Smooth muscle cell (in vitro differentiated cells): Measurements from ENCODE around the gene ANKHD1. TPM values are rescaled to one million over a fixed set of nuclear protein-coding genes. Genes with fewer than 3 reads are reported as not detected.

Experiments used
- DNase-seq: peaks from one replicate; lab custom pipeline; 2025; ENCODE audit not compliant: unreplicated experiment; lab: John Stamatoyannopoulos, UW
- H2AFZ ChIP-seq: fragments of 200-600 bp; sonication (generic); 2 replicates; pipeline ENCODE4 v1.6.0; 2016; ENCODE audit warnings: antibody characterized with exemption, low read depth, mild to moderate bottlenecking
- H3F3A ChIP-seq: fragments of 200-600 bp; sonication (generic); 2 replicates; pipeline ENCODE4 v1.6.0; 2017; ENCODE audit warnings: antibody characterized with exemption, low read depth
- H3K27ac ChIP-seq: fragments of 200-600 bp; sonication (generic); 2 replicates; pipeline ENCODE4 v1.5.1; 2016; ENCODE audit warnings: low read depth, mild to moderate bottlenecking
- H3K27me3 ChIP-seq: fragments of 200-600 bp; sonication (generic); 2 replicates; pipeline ENCODE4 v1.6.1; 2016; ENCODE audit warnings: low read depth, mild to moderate bottlenecking
- H3K36me3 ChIP-seq: fragments of 200-600 bp; sonication (generic); 2 replicates; pipeline ENCODE4 v1.5.1; 2016; ENCODE audit warnings: low read depth
- H3K4me1 ChIP-seq: fragments of 200-600 bp; sonication (generic); 2 replicates; pipeline ENCODE4 v1.5.1; 2016; ENCODE audit warnings: low read depth
- H3K4me2 ChIP-seq: fragments of 200-600 bp; sonication (generic); 2 replicates; pipeline ENCODE4 v1.6.0; 2016; ENCODE audit warnings: mild to moderate bottlenecking
- H3K4me3 ChIP-seq: fragments of 200-600 bp; sonication (generic); 2 replicates; pipeline ENCODE4 v1.5.1; 2016; ENCODE audit warnings: mild to moderate bottlenecking
- H3K79me2 ChIP-seq: fragments of 200-600 bp; sonication (generic); 2 replicates; pipeline ENCODE4 v1.6.0; 2016; ENCODE audit warnings: low read depth, mild to moderate bottlenecking
- H3K9ac ChIP-seq: fragments of 200-600 bp; sonication (generic); 2 replicates; pipeline ENCODE4 v1.6.0; 2016; ENCODE audit warnings: low read depth
- H3K9me3 ChIP-seq: fragments of 200-600 bp; sonication (generic); replicated peaks from 2 replicates; pipeline ENCODE4 v1.5.1; 2016; ENCODE audit warnings: low read depth
- H4K20me1 ChIP-seq: fragments of 200-600 bp; sonication (generic); 2 replicates; pipeline ENCODE4 v1.6.0; 2016; ENCODE audit warnings: low read depth
- WGBS: methylation state at CpG from one replicate; pipeline ENCODE4 v1.1.7; 2016; ENCODE audit warnings: low lambda C conversion rate; 5-methylcytosine and 5-hydroxymethylcytosine counted together
- polyA plus RNA-seq: library from polyadenylated mRNA; unstranded; fragments of >200 nt; fragmentation: Nextera tagmentation; extraction: Ambion mirVana; gene quantifications from 2 replicates; pipeline ENCODE4 v1.2.1, GENCODE V29; 2016
- total RNA-seq: library from RNA; depleted of rRNA; stranded (reverse); fragments of >200 nt; gene quantifications from 2 replicates; pipeline ENCODE4 v1.2.3, GENCODE V29; 2014
- TF ChIP-seq, protein P1 (sequence below): fragments of 200-600 bp; sonication (generic); IDR thresholded peaks from 2 replicates; pipeline ENCODE4 v1.5.1; 2017; ENCODE audit warnings: borderline replicate concordance, mild to moderate bottlenecking, antibody characterized with exemption; ENCODE audit not compliant: insufficient read depth, poor library complexity, severe bottlenecking

Gene ANKHD1
- total and polyA plus RNA-seq, 2 experiments from 2014 or later: 37.9 to 56.1 TPM

DNA sequence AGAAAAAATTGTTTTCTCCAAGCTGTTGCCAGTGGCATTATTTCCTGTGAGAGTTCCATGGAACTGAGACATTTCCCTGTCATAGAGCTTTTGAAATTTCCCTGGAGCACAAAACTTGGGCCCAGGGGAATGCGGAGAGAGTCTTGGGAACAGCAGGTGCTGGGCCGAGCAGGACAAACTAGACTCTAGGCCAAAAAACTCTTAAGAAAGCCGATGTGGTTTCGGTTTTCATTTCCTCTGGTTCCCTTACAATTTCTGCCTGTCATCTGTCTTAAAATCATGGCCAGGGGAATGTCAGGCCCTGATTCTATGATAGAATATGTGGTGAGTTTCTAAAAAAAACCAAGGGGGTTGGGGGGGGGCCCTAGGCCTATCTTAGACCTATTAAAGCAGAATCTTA is 167.6 kb downstream of the ANKHD1 start:
- Histone ChIP-seq H3K36me3 (no peaks in the 10 kb centered on the region), H3K27ac (no peak overlapping the region), H3K27me3 (no peaks in the 10 kb centered on the region), H3F3A (no peaks in the 10 kb centered on the region), H4K20me1 (no peaks in the 10 kb centered on the region), H2AFZ (no peak overlapping the region), H3K9me3 (no peaks in the 10 kb centered on the region), H3K9ac (no peak overlapping the region), H3K4me3 (no peak overlapping the region), H3K4me1 (peaks cover 10% of the 10 kb centered on the region), H3K79me2 (peaks cover 17% of the 10 kb centered on the region), H3K4me2 (no peak overlapping the region)
- TF ChIP-seq, protein P1, sequence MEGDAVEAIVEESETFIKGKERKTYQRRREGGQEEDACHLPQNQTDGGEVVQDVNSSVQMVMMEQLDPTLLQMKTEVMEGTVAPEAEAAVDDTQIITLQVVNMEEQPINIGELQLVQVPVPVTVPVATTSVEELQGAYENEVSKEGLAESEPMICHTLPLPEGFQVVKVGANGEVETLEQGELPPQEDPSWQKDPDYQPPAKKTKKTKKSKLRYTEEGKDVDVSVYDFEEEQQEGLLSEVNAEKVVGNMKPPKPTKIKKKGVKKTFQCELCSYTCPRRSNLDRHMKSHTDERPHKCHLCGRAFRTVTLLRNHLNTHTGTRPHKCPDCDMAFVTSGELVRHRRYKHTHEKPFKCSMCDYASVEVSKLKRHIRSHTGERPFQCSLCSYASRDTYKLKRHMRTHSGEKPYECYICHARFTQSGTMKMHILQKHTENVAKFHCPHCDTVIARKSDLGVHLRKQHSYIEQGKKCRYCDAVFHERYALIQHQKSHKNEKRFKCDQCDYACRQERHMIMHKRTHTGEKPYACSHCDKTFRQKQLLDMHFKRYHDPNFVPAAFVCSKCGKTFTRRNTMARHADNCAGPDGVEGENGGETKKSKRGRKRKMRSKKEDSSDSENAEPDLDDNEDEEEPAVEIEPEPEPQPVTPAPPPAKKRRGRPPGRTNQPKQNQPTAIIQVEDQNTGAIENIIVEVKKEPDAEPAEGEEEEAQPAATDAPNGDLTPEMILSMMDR: no peak
- DNase-seq: no peak
- WGBS: 99% methylated on average over 4 of the region's 4 CpGs

GRCh38 chr5:140570058-140570457 is 168.4 kb downstream of the ANKHD1 start:
- no peaks in the 10 kb centered on the region for H4K20me1 ChIP-seq
- WGBS: 96% methylated on average over 4 of the region's 4 CpGs
- H2AFZ ChIP-seq: no peak overlapping the region
- DNase-seq: no peak
- H3F3A ChIP-seq: no peaks in the 10 kb centered on the region
- peaks cover 9% of the 10 kb centered on the region for H3K4me1 ChIP-seq
- no peak overlapping the region for H3K27ac ChIP-seq
- H3K36me3 ChIP-seq: no peaks in the 10 kb centered on the region
- H3K27me3 ChIP-seq: no peaks in the 10 kb centered on the region
- TF ChIP-seq, protein P1: no peak
- H3K9me3 ChIP-seq: no peaks in the 10 kb centered on the region
- peaks cover 16% of the 10 kb centered on the region for H3K79me2 ChIP-seq
- no peak overlapping the region for H3K4me2 ChIP-seq
- H3K4me3 ChIP-seq: no peak overlapping the region
- no peak overlapping the region for H3K9ac ChIP-seq

GRCh38 chr5:140570488-140570887 is 168.9 kb downstream of the ANKHD1 start:
- no peaks in the 10 kb centered on the region for H4K20me1 ChIP-seq
- no peaks in the 10 kb centered on the region for H3K36me3 ChIP-seq
- H3K27ac ChIP-seq: no peak overlapping the region
- H2AFZ ChIP-seq: no peak overlapping the region
- no peaks in the 10 kb centered on the region for H3K27me3 ChIP-seq
- H3K79me2 ChIP-seq: peaks cover 11% of the 10 kb centered on the region
- peaks cover 5% of the 10 kb centered on the region for H3K4me1 ChIP-seq
- H3K4me2 ChIP-seq: no peak overlapping the region
- H3F3A ChIP-seq: no peaks in the 10 kb centered on the region
- 94% methylated on average over 1 of the region's 1 CpG for WGBS
- TF ChIP-seq, protein P1: no peak
- no peaks in the 10 kb centered on the region for H3K9me3 ChIP-seq
- DNase-seq: no peak
- H3K9ac ChIP-seq: no peak overlapping the region
- no peak overlapping the region for H3K4me3 ChIP-seq

DNA sequence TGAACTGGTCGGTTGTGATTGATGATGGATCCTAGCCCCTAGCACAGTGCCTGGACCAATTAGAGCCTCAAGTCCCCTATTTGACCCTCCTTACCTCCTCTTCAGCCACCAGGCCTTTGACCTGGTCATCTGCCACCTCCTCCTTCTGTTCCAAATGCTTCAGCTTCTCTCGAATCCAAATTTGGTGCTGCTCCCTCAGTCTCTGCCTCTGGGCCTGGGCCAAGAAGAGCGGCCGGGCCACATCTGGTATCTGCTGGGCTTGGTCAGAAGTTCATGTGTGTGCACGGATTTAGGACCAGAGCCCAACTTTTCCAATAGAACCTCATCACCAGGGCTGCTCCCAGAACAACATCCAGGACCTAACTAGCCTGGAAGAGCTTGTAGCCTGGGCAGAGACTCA is 169.5 kb downstream of the ANKHD1 start:
- Histone ChIP-seq H3K4me3 (no peak overlapping the region), H3K27me3 (no peaks in the 10 kb centered on the region), H3K79me2 (peaks cover 5% of the 10 kb centered on the region), H3K36me3 (no peaks in the 10 kb centered on the region), H2AFZ (no peak overlapping the region), H3F3A (no peaks in the 10 kb centered on the region), H3K27ac (no peak overlapping the region), H4K20me1 (no peaks in the 10 kb centered on the region), H3K9ac (no peak overlapping the region), H3K4me1 (no peaks in the 10 kb centered on the region), H3K4me2 (no peak overlapping the region), H3K9me3 (no peaks in the 10 kb centered on the region)
- TF ChIP-seq, protein P1: no peak
- DNase-seq: no peak
- 92% methylated on average over 5 of the region's 5 CpGs for WGBS
